Mesothelial cell of epicardium (in vitro differentiated cells): ENCODE measurements around the gene PUS7L. TPM values are rescaled to one million over a fixed set of nuclear protein-coding genes. Genes with fewer than 3 reads are reported as not detected.
"Not testable (repeated sequence)": the region's sequence is repeated elsewhere in the genome, so short reads cannot be mapped to it uniquely, and the experiment has no call there.

Experiments used
- DNase-seq, 2 experiments: peaks; one replicate each; pipeline ENCODE4 v3.0.0; 2021; ENCODE audit warnings: low spot score in 2 of 2; ENCODE audit not compliant: unreplicated experiment in 2 of 2
- H3K27ac Mint-ChIP-seq: 2 replicates; pipeline ENCODE4 v1.8.0; 2021; ENCODE audit warnings: mixed read lengths
- H3K27me3 Mint-ChIP-seq: 2 replicates; pipeline ENCODE4 v1.8.0; 2021; ENCODE audit warnings: low read depth, mixed read lengths
- H3K36me3 Mint-ChIP-seq: 2 replicates; pipeline ENCODE4 v1.8.0; 2021; ENCODE audit warnings: mixed read lengths
- H3K4me1 Mint-ChIP-seq: 2 replicates; pipeline ENCODE4 v1.8.0; 2021; ENCODE audit warnings: mixed read lengths
- H3K4me3 Mint-ChIP-seq: 2 replicates; pipeline ENCODE4 v1.8.0; 2021; ENCODE audit warnings: mild to moderate bottlenecking, moderate library complexity, mixed read lengths
- H3K9me3 Mint-ChIP-seq: 2 replicates; pipeline ENCODE4 v1.8.0; 2021; ENCODE audit warnings: mixed read lengths
- total RNA-seq: library from RNA; stranded (reverse); gene quantifications from 3 replicates; pipeline ENCODE4 v1.2.1, GENCODE V29; 2021
- TF ChIP-seq, protein P1 (sequence below): fragments of 200-600 bp; sonication (generic); IDR thresholded peaks from one replicate; pipeline ENCODE4 v1.5.0; 2021; ENCODE audit warnings: antibody characterized with exemption; ENCODE audit not compliant: unreplicated experiment

PUS7L gene
- total RNA-seq, 1 donor from 2014 or later, result 10.6 TPM

DNA sequence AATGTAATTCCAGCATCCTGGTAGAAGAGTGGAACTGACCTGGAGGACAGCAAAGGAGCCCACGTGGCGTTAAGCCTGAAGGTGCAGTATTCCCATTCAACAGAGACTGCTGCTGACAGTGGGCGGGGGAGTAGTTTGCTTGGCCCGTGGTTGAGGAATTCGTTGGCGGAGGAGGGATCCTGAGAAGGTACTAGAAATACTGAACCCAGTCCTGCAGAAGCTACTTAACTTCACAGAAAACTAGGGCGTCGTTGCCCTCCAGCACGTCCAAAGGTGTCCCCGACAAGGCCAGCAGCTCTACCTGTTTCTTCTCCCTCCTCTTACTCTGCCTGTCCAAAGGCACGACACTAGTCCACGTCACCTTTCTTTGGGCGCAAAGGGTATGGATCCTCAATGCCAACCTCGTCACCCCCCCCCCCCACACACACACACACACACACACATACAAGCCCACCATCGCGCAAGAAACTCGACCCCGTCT, 303 bp downstream of the PUS7L start:
- Mint-ChIP-seq H3K27ac (peak overlapping the region; percentile 78), H3K4me3 (peak overlapping the region; percentile 83), H3K36me3 (peaks cover 6% of the 10 kb centered on the region), H3K4me1 (peaks cover 16% of the 10 kb centered on the region), H3K27me3 (no peaks in the 10 kb centered on the region), H3K9me3 (no peaks in the 10 kb centered on the region)
- no peak for DNase-seq
- TF ChIP-seq, protein P1, sequence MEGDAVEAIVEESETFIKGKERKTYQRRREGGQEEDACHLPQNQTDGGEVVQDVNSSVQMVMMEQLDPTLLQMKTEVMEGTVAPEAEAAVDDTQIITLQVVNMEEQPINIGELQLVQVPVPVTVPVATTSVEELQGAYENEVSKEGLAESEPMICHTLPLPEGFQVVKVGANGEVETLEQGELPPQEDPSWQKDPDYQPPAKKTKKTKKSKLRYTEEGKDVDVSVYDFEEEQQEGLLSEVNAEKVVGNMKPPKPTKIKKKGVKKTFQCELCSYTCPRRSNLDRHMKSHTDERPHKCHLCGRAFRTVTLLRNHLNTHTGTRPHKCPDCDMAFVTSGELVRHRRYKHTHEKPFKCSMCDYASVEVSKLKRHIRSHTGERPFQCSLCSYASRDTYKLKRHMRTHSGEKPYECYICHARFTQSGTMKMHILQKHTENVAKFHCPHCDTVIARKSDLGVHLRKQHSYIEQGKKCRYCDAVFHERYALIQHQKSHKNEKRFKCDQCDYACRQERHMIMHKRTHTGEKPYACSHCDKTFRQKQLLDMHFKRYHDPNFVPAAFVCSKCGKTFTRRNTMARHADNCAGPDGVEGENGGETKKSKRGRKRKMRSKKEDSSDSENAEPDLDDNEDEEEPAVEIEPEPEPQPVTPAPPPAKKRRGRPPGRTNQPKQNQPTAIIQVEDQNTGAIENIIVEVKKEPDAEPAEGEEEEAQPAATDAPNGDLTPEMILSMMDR, result no peak

DNA sequence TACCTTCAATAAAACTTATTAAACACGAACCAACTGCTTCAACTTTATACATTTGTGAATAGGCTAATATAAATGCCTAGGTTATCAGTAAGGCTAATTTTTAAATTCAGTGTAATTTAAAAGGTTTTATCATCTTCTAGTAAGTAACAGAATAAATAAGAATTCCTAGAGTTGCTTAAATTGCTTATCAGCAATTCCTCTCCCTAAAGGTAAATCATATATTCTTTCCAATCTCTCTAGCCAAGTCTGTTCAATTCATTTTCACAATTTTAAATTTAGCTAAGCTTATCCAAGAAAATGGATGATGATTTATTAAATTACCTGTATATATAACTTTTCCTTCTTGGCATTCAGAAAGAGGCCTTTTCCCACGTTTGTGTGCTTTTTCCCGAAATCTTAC, 4.6 kb downstream of the PUS7L start:
- no peaks in the 10 kb centered on the region for H3K27me3 Mint-ChIP-seq
- no peak for DNase-seq
- H3K9me3 Mint-ChIP-seq, result no peaks in the 10 kb centered on the region
- no peak overlapping the region for H3K4me3 Mint-ChIP-seq
- no peak overlapping the region for H3K27ac Mint-ChIP-seq
- H3K4me1 Mint-ChIP-seq, result peaks cover 6% of the 10 kb centered on the region
- peaks cover 18% of the 10 kb centered on the region for H3K36me3 Mint-ChIP-seq
- TF ChIP-seq, protein P1, result no peak

DNA sequence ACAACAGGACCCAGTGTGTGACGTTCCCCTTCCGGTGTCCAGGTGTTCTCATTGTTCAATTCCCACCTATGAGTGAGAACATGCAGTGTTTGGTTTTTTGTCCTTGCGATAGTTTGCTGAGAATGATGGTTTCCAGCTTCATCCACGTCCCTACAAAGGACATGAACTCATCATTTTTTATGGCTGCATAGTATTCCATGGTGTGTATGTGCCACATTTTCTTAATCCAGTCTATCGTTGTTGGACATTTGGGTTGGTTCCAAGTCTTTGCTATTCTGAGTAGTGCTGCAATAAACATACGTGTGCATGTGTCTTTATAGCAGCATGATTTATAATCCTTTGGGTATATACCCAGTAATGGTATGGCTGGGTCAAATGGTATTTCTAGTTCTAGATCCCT, 7.2 kb downstream of the PUS7L start:
- H3K36me3 Mint-ChIP-seq, result peaks cover 18% of the 10 kb centered on the region
- H3K4me3 Mint-ChIP-seq, H3K9me3 Mint-ChIP-seq, H3K27ac Mint-ChIP-seq, DNase-seq, H3K4me1 Mint-ChIP-seq, H3K27me3 Mint-ChIP-seq: not testable (repeated sequence)

DNA sequence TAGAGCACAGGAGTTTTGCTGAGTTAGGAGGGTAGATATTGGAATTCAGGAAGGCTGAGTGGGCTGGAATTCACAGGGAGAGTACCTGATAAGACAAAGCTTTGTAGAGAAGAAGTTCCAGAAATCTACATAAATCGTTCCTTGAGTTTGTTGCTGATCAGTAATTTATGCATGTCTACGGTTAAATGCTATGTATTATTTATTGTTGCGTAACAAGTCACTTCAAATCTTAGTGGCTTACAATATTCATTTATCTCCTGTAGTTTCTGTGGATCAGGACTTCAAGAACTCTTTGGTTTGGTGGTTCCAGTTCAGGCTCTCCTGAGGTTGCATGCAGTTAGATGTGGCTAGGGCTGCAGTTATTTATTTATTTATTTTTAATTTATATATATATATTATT, 7.8 kb downstream of the PUS7L start:
- Mint-ChIP-seq H3K4me1 (no peaks in the 10 kb centered on the region), H3K36me3 (peaks cover 18% of the 10 kb centered on the region), H3K27me3 (no peaks in the 10 kb centered on the region), H3K9me3 (no peaks in the 10 kb centered on the region), H3K4me3 (no peak overlapping the region), H3K27ac (no peak overlapping the region)
- no peak for DNase-seq
- TF ChIP-seq, protein P1, result no peak

DNA sequence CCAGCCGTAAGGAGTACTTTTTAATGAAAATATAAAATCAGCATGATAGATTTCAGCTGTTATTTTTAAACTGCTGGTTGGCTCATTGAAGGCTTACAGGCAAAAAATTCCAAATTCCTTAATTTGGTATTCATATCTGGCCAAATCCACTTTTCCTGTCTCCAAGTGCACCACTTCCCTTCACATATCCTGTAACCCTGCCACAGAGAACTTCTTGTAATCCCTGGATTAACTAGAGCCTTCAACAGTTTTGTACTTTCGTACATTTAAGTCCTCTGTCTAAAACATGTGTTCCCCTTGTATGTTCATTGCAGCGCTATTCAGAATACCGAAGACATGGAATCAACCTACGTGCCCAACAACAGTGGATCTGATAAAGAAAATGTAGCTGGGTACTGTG, 9.6 kb downstream of the PUS7L start:
- H3K4me3 Mint-ChIP-seq, result no peak overlapping the region
- no peak overlapping the region for H3K27ac Mint-ChIP-seq
- H3K4me1 Mint-ChIP-seq, result no peaks in the 10 kb centered on the region
- H3K27me3 Mint-ChIP-seq, result no peaks in the 10 kb centered on the region
- H3K9me3 Mint-ChIP-seq, result peaks cover 5% of the 10 kb centered on the region
- TF ChIP-seq, protein P1, result no peak
- DNase-seq, result no peak
- H3K36me3 Mint-ChIP-seq, result peaks cover 22% of the 10 kb centered on the region

DNA sequence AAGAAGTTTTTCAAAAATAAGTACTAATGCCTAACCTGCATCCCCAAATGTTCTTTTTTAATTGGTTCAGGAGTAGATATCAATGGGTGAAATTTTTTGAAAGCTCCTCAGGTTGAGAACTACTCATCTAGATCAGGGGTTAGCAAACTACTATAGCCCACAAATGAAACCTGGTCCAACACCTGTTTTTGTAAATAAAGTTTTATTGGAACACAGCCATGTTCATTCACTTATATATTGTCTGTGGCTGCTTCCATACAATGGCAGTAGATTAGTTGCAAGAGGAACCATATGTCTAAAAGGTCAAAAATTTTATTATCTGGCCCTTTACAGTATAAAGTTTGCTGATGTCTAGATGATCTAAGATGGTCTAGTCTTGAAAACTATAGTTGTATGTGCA, 13.8 kb downstream of the PUS7L start:
- Mint-ChIP-seq H3K27me3 (no peaks in the 10 kb centered on the region), H3K4me1 (peaks cover 3% of the 10 kb centered on the region), H3K9me3 (peaks cover 5% of the 10 kb centered on the region), H3K4me3 (no peak overlapping the region), H3K27ac (no peak overlapping the region), H3K36me3 (peaks cover 15% of the 10 kb centered on the region)
- DNase-seq, result no peak
- TF ChIP-seq, protein P1, result no peak
